ENCODE data around the gene HRH3.
A peak's percentile ranks its signal among the peaks of the same experiment; 100 is the strongest.

Gene HRH3

GRCh38 chr20:62219992-62220665, at the start of gene HRH3:
HRH3 (minus strand) TSS chr20:62220278; CDS start chr20:62219970, 308 bp downstream.
- DNase-seq, result peak in 22 of 51 donors; percentile 7 to 57 (median 27)

GRCh38 chr20:62269871-62270270, 49.8 kb upstream of the HRH3 start:
- DNase-seq, result no peak

- no peak for DNase-seq
Observed at GRCh38 chr20:62269378-62269777, 49.3 kb upstream of the HRH3 start.

GRCh38 chr20:62268228-62268900, 48.3 kb upstream of the HRH3 start:
- no peak for DNase-seq

- peak in 2 of 51 donors; percentile 10 to 23 for DNase-seq
Observed at GRCh38 chr20:62267543-62267942, 47.5 kb upstream of the HRH3 start.

- DNase-seq, result no peak
Observed at GRCh38 chr20:62266851-62267250, 46.8 kb upstream of the HRH3 start.

GRCh38 chr20:62266340-62266739, 46.3 kb upstream of the HRH3 start:
- DNase-seq, result no peak

GRCh38 chr20:62265365-62265764, 45.3 kb upstream of the HRH3 start:
- no peak for DNase-seq

GRCh38 chr20:62263396-62263795, 43.3 kb upstream of the HRH3 start:
- no peak for DNase-seq

GRCh38 chr20:62262064-62262463, 42.0 kb upstream of the HRH3 start:
- DNase-seq, result no peak

GRCh38 chr20:62259294-62259565, 39.2 kb upstream of the HRH3 start:
- DNase-seq, result no peak

- DNase-seq, result peak in 16 of 51 donors; percentile 8 to 48 (median 24)
Observed at GRCh38 chr20:62258499-62259293, 38.6 kb upstream of the HRH3 start.

GRCh38 chr20:62255976-62256375, 35.9 kb upstream of the HRH3 start:
- no peak for DNase-seq

- DNase-seq, result no peak
Observed at GRCh38 chr20:62254021-62254724, 34.1 kb upstream of the HRH3 start.

GRCh38 chr20:62253398-62253797, 33.3 kb upstream of the HRH3 start:
- DNase-seq, result no peak

- no peak for DNase-seq
Observed at GRCh38 chr20:62252342-62252966, 32.4 kb upstream of the HRH3 start.

GRCh38 chr20:62248890-62249560, 28.9 kb upstream of the HRH3 start:
- DNase-seq, result no peak

GRCh38 chr20:62246872-62247652, 27.0 kb upstream of the HRH3 start:
- DNase-seq, result no peak

GRCh38 chr20:62246431-62246830, 26.4 kb upstream of the HRH3 start:
- DNase-seq, result no peak

GRCh38 chr20:62245911-62246280, 25.8 kb upstream of the HRH3 start:
- peak in 4 of 51 donors; percentile 6 to 20 (median 17) for DNase-seq
